Neural progenitor cell (in vitro differentiated cells): ENCODE results near the gene NEIL1.

Experiments used
- CTCF ChIP-seq: fragments of 200-600 bp; sonication (generic); IDR thresholded peaks from 2 replicates; pipeline ENCODE4 v1.5.1; 2017; ENCODE audit warnings: antibody characterized with exemption, mild to moderate bottlenecking
- EZH2 ChIP-seq: fragments of 200-600 bp; sonication (generic); IDR thresholded peaks from 2 replicates; pipeline ENCODE4 v1.6.1; 2017; ENCODE audit warnings: antibody characterized with exemption, mild to moderate bottlenecking, moderate library complexity

DNA sequence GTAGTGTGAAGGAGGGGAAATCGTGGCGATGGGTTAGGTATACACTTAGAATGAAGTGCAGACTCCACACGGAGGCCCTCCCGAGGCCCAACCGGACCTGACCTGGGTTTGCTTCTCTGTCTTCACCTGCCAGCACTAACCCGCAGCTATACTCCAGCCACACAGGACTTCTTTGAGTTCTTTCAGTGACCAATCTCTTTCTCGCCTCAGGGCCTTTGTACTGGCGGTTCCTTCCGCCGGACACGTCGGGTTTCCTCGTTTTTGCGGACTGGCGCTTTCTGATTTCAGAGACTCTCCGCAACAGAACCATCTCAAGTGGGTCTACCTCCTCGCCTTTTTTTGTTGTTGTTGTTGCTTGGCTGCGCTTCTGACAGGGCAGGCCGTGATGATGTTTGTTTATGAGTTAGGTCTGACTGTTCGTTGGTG lies at the start of gene NEIL1:
- TF ChIP-seq CTCF (no peak), EZH2 (no peak)
